Mammary epithelial cell (primary cell): ENCODE measurements around the gene TAS2R39.

Experiments used
- CTCF ChIP-seq, 2 donors: IDR thresholded peaks in 1 of 2; conservative IDR thresholded peaks in 1 of 2; 2 replicates each; pipeline ENCODE4 v1.5.1; 2011 to 2012; ENCODE audit warnings: inconsistent platforms in 2 of 2, low read length in 2 of 2, mild to moderate bottlenecking in 2 of 2, control low read depth in 1 of 2, low read depth in 1 of 2; ENCODE audit not compliant: insufficient read depth in 1 of 2; ENCODE audit errors: extremely low read depth in 1 of 2
- EZH2 ChIP-seq: IDR thresholded peaks from 2 replicates; pipeline ENCODE4 v1.6.1; 2012; ENCODE audit warnings: low read length, inconsistent platforms, borderline replicate concordance

- TF ChIP-seq CTCF (conservative IDR thresholded peaks at IDR 0.05 in 1 of 2, IDR thresholded peaks at IDR 0.05 in 1 of 2; ENCODE audit: extremely low read depth in 1 of 2, insufficient read depth in 1 of 2, low read depth in 1 of 2, low read length in 2 of 2) (no peak), EZH2 (no peak)
Observed at GRCh38 chr7:143199040-143199439, 15.8 kb downstream of the TAS2R39 start.
